Muscle layer of duodenum (tissue), 2 donors: ENCODE results near the gene UROC1.

Experiments used
- H3K27ac ChIP-seq: one replicate; pipeline ENCODE4 v1.7.0; 2013; ENCODE audit warnings: mild to moderate bottlenecking, low read length
- H3K27me3 ChIP-seq: one replicate; pipeline ENCODE4 v1.7.0; 2013; ENCODE audit warnings: low read depth, mild to moderate bottlenecking, control low read depth, low read length
- H3K36me3 ChIP-seq, 2 donors: one replicate each; pipeline ENCODE4 v1.7.0; 2013; ENCODE audit warnings: low read length in 2 of 2, control low read depth in 1 of 2, mild to moderate bottlenecking in 1 of 2; ENCODE audit not compliant: insufficient read depth in 2 of 2, control insufficient read depth in 1 of 2
- H3K4me1 ChIP-seq, 2 donors: one replicate each; pipeline ENCODE4 v1.7.0; 2013; ENCODE audit warnings: low read length in 2 of 2, mild to moderate bottlenecking in 2 of 2, control low read depth in 1 of 2, moderate library complexity in 1 of 2; ENCODE audit not compliant: insufficient read depth in 2 of 2, control insufficient read depth in 1 of 2
- H3K4me3 ChIP-seq, 2 donors: one replicate each; pipeline ENCODE4 v1.7.0; 2013; ENCODE audit warnings: low read length in 2 of 2, low read depth in 1 of 2, mild to moderate bottlenecking in 1 of 2
- H3K9me3 ChIP-seq, 2 donors: one replicate each; pipeline ENCODE4 v1.7.0; 2013; ENCODE audit warnings: low read length in 2 of 2, control low read depth in 1 of 2, mild to moderate bottlenecking in 1 of 2; ENCODE audit not compliant: control insufficient read depth in 1 of 2
- donor health status: healthy.

Gene UROC1

DNA sequence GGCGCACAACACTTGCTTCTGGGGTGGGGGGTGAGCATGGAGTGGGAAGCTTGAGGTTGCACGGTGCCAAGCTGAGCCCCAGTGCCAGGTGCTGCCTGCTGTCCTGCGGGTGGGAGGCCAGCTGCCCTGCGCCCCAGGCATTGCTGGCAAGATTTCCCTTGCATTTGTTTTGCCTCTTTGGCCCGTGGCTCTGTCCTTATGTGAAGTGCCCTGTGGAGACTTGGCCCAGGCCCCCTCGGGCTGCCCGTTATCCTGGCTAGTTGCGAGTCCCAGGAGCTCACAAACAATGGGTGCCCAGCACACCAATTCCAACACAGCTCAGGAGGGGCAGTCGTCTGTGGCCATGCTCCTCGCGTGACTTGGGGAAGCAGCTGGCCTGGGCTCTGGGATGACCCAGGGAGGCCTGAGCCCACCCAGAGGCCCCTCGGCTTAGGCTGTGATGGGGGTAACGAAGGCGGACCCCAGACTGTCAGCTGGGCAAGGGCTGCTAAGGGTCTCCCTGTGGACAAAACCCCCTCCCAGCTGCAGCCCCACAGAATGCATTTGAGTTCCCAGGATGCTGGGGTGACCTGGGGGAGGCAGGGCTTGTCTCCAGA, 35.2 kb upstream of the UROC1 start:
- Histone ChIP-seq H3K9me3 (no peaks in the 10 kb centered on the region), H3K36me3 (no peaks in the 10 kb centered on the region), H3K4me3 (no peak overlapping the region), H3K4me1 (no peaks in the 10 kb centered on the region), H3K27ac (no peak overlapping the region), H3K27me3 (no peaks in the 10 kb centered on the region)

DNA sequence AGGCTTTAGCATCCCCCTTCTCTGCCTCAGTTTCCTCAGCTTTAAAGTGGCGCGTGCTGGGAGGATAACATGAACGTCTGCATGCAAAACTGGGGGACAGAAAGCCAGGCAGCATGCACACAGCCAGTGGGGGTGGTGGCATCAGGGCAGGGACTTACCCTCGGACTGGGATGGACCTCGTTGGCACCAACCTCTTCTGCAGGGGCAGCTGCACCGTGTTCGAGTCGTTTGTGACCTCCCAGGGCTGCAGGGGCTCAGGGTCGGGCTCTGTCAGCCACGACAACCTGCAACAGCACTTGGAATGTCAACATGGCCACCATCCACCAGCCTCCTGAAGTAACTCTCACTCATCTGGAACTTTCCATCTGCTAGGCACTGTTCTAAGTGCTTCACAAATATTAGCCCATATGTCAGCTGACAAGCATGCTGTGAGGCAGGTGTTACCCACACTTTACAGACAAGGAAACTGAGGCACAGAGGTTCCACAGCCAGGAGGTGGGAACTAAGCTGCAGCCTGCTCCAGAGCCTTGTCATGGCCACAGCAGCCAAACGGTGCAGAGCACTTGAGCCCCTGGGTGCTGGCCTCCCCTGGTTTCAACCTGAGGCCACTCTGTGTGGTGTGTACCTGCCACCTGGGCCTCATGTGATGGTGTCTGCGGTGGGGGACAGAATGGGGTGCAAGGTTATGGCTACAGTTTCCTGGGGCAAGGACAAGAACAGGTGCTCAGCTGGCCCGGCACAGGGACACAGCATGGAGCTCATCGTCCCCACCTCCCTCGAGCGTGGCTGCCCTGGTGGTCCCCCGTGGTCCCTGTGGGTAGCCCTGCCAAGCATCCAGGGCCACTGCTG, 34.5 kb upstream of the UROC1 start:
- no peaks in the 10 kb centered on the region for H3K27me3 ChIP-seq

DNA sequence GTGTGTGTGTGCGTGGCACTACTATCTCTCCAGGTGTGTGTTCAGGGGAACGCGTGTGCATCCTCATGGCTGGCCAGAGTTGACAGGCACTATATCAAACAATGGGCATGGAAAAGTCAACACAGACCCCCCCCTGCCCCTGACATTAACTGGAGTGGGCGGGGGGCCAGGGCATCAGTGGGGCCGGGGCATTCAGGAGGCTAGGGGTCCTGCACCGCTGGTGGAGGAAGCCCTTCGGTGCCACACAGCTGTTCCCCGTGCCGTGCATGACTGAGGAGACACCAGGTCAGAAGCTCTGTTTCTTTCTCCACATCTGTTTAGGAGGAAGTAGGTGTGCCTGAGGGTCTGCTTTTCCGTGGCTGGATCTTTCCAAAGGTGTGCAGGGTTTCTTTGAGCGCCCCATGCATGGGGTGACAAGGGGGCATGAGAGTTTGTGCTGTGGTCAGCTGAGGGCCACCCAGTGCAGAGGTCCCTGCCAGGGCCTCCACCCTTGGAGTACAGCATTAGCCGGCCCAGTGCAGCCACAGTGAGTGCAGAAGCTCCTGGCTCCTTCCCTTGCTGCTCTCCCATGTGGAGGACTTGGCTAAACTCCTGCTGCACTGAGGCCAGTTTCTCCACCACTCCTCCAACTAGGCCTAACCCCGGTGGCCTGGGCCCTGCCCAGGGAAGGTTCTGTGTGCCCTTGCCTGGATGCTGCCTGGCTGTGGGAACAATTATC, 33.7 kb upstream of the UROC1 start:
- no peaks in the 10 kb centered on the region for H3K27me3 ChIP-seq
- no peaks in the 10 kb centered on the region for H3K36me3 ChIP-seq
- no peaks in the 10 kb centered on the region for H3K4me1 ChIP-seq
- no peak overlapping the region for H3K27ac ChIP-seq
- H3K4me3 ChIP-seq, result no peak overlapping the region
- no peaks in the 10 kb centered on the region for H3K9me3 ChIP-seq

More for the DNA sequence above, 34.5 kb upstream of the UROC1 start:
- no peaks in the 10 kb centered on the region for H3K4me1 ChIP-seq
- no peaks in the 10 kb centered on the region for H3K36me3 ChIP-seq
- no peak overlapping the region for H3K4me3 ChIP-seq
- H3K27ac ChIP-seq, result no peak overlapping the region
- no peaks in the 10 kb centered on the region for H3K9me3 ChIP-seq

DNA sequence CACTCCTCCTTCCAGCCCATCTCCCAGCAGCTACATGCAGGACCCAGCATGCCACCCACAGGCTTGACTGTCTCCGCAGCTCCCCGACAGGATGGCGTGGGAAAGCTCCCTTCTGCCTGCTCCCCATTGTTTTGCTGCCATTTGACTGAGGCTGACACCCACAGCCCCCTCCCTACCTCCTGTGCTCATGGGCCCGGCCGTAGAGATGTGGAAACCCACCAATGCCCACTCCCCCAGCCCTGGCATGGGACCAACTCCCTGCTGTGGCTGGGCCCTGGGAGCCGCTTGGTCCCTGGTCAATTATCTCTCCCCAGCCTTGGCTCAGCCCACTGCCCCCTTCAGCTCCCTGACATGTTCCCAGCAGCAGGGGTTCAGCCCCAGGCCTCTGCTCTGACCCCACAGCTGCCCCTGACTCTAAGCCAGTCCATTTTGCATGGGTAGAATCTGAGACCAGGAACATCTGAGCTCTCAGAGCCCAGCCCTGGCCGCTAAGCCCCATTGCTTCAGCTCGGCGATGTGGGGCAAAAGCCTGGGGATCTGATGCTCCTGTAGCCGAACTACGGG, 33.0 kb upstream of the UROC1 start:
- Histone ChIP-seq H3K4me1 (no peaks in the 10 kb centered on the region), H3K27me3 (no peaks in the 10 kb centered on the region), H3K9me3 (no peaks in the 10 kb centered on the region), H3K27ac (no peak overlapping the region), H3K4me3 (no peak overlapping the region), H3K36me3 (no peaks in the 10 kb centered on the region)

DNA sequence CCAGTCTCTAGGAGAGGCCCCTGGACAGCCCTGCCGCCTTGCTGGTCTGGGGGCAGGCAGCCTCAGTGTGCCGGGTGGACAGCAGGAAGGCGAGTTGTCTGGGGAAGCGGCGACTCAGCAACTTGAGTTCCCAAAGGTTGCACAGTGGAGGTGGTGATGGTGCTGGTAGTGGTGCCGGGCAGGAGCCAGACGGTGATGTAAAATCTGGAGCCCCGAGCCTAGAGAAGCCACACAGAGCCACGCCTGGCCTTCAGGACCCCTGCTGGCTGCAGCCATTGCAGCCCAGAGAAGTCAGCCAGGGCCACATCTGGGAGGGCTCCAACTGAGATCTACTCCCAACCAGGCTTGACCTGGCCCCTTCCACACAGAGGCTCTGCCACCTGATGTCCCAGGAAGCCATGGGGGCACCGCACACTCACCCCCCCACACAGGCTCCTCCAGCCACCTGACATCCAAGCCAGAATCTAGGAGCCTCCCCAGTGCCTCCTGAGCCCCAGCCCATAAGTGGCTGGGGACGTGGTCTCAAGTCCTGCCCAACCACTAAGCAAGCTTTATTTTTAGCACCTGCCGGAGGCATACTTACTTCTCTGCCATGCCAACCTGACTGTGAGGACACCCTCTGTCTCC, 32.4 kb upstream of the UROC1 start:
- H3K27me3 ChIP-seq, result no peaks in the 10 kb centered on the region
- H3K4me3 ChIP-seq, result no peak overlapping the region
- H3K4me1 ChIP-seq, result no peaks in the 10 kb centered on the region
- no peaks in the 10 kb centered on the region for H3K9me3 ChIP-seq
- H3K27ac ChIP-seq, result no peak overlapping the region
- no peaks in the 10 kb centered on the region for H3K36me3 ChIP-seq

DNA sequence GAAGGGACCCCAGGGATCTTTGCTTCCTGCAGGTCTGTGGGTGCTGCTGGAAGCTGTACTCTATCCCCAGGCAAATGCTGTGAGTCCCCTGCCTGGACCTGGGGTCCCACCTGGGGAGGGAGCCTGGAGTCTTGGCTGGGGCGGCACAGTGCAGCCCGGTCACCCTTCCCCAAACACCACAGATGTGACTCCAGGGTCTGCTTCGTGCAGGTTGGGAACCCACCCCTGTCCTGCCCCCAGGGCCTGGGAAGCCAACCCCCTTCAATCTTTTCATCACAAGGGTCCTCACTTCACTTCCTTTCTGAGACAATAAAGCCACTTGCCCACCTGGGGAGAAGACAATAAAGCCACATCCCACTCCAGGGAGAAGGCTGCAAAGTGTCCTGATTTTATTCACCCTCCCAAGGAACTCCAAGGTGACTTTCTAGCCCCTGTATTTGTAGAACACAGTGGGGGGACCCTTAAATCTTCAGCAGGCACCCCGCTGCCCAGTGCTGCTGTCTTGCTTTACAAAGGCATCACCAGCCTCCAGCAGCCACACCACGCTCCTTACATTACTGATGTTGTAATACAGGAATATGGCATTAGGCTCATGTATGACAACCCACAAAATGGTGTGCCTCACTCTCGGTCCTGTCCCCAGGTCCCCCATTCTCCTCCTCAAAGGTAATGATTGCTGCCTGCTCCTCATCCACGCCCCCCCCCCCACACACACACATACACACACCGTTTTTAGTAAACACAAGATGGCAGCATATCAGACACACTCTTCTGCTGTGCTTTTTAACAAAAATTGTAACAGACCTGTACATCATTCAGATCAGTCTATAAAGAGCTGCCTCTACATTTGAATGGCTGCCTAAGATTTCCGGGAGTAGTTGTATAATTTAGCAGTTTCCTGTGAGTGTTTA, 31.2 kb upstream of the UROC1 start:
- no peaks in the 10 kb centered on the region for H3K9me3 ChIP-seq
- H3K27me3 ChIP-seq, result no peaks in the 10 kb centered on the region
- no peaks in the 10 kb centered on the region for H3K4me1 ChIP-seq
- no peaks in the 10 kb centered on the region for H3K36me3 ChIP-seq
- H3K4me3 ChIP-seq, result no peak overlapping the region
- no peak overlapping the region for H3K27ac ChIP-seq

DNA sequence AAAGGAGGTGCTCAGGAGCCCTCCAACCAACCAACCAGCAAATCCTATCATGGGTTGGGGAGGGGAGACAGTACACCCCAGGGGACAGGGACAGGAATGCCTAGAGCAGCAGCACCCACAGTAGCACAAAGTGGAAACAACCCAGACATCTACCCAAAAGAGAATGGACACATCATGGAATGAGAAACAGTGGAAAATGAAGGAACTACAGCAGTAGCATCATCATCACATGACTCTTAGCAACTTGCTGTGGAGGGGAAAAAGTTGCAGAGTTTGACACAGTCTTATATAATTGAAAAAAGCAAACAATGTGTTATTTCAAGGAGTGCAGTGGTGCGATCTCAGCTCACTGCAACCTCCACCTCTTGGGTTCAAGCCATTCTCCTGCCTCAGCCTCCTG, 30.1 kb upstream of the UROC1 start:
- H3K4me3 ChIP-seq, result no peak overlapping the region
- H3K27ac ChIP-seq, result no peak overlapping the region
- no peaks in the 10 kb centered on the region for H3K27me3 ChIP-seq
- no peaks in the 10 kb centered on the region for H3K4me1 ChIP-seq
- H3K9me3 ChIP-seq, result no peaks in the 10 kb centered on the region
- H3K36me3 ChIP-seq, result no peaks in the 10 kb centered on the region

DNA sequence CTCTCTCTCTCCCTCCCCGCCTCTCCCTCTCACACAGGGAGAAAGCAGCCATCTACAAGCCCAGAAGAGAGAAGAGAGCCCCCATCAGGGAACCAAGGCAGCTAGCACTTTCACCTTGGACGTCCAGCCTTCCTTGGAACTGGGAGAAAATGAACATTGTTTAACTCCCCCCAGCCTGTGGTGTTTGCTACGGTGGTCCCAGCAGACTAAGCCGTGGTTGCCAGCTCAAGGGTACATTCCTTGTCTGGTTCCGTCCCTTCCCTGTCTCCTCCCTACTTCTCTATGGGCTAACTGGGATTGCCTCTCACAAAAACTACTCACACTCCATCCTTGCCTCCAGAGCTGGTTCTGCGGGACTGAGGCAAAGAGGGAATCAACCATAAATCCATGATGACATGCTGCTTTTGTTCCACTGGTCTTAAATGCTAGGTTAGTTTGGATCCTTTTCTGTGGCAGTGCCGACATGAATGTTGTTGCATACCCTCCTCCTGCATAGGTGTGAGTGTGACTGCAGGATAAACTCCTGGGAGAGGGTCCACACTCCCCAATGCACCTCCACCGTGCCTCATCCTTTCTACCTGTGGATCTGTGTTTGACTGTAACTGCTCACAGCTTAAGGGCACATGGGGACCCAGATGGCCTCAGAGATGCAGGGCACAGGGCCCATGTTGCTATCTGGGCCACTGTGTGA, 29.1 kb upstream of the UROC1 start:
- H3K27me3 ChIP-seq, result no peaks in the 10 kb centered on the region
- H3K9me3 ChIP-seq, result no peaks in the 10 kb centered on the region
- H3K36me3 ChIP-seq, result no peaks in the 10 kb centered on the region
- no peaks in the 10 kb centered on the region for H3K4me1 ChIP-seq
- H3K27ac ChIP-seq, result no peak overlapping the region
- no peak overlapping the region for H3K4me3 ChIP-seq

DNA sequence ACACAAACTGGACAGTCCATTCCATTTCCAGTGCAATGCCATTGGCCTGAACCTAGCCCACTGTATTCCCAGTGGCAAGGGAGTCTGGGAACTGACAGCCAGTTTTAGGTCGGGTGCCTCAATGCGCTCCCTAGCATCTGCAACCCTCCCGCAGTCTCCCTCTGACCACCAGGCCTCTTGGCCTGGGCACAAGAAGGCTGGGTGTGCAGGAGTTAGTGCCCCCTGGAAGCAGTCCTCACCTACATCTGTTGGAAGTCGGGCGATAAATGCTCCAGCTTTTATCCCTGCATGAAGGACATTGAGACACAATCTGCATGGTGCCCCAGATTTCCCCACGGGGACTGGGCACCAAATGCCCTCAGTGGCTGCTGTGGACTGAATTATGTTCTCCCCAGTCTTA, 28.4 kb upstream of the UROC1 start:
- no peaks in the 10 kb centered on the region for H3K36me3 ChIP-seq
- no peak overlapping the region for H3K4me3 ChIP-seq
- H3K27ac ChIP-seq, result no peak overlapping the region
- H3K9me3 ChIP-seq, result no peaks in the 10 kb centered on the region
- no peaks in the 10 kb centered on the region for H3K27me3 ChIP-seq
- H3K4me1 ChIP-seq, result no peaks in the 10 kb centered on the region

DNA sequence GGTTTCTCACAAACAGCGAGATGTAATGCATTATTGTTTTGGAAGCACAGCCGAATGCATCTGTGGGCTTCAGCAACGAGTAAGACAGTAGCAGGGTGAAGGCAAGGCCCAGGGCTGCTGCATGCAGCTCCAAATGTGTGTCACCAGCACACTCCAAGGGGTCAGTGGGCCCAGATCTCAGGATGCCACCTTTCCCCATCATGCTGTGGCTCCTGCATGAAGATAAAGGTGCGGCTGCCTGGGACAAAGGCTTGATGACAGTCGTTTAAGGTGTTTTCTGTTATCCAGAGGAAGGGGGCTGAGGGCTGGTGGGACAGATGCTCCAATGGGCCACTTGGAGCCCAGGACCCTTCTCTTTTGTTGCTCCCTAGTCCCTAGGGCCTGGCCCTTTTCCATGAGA, 28.0 kb upstream of the UROC1 start:
- H3K27ac ChIP-seq, result no peak overlapping the region
- no peaks in the 10 kb centered on the region for H3K27me3 ChIP-seq
- no peak overlapping the region for H3K4me3 ChIP-seq
- H3K36me3 ChIP-seq, result no peaks in the 10 kb centered on the region
- no peaks in the 10 kb centered on the region for H3K9me3 ChIP-seq
- peaks cover 0 to 2% of the 10 kb centered on the region in 2 donors for H3K4me1 ChIP-seq
